Astrocyte (in vitro differentiated cells and primary cell): ENCODE results near the gene DOCK10. TPM values are rescaled to one million over a fixed set of nuclear protein-coding genes. Genes with fewer than 3 reads are reported as not detected.

ENCODE experiments used
- DNase-seq: peaks from one replicate; pipeline ENCODE4 v3.0.0-alpha.2; 2010; ENCODE audit warnings: low read depth
- FAIRE-seq: peaks from 2 replicates; lab custom pipeline; 2011; peaks lifted over from hg19 to GRCh38; lab: Jason Lieb, UNC
- H2AFZ ChIP-seq: 2 replicates; pipeline ENCODE4 v1.6.0; 2012; ENCODE audit warnings: low read depth, low read length, inconsistent platforms
- H3K27ac ChIP-seq: 2 replicates; pipeline ENCODE4 v1.5.1; 2011; ENCODE audit warnings: low read depth, low read length, inconsistent platforms
- H3K27me3 ChIP-seq: 2 replicates; pipeline ENCODE4 v1.6.0; 2011; ENCODE audit warnings: low read length, inconsistent platforms; ENCODE audit not compliant: insufficient read depth
- H3K36me3 ChIP-seq: 2 replicates; pipeline ENCODE4 v1.5.1; 2011; ENCODE audit warnings: low read length, inconsistent platforms; ENCODE audit not compliant: insufficient read depth
- H3K4me1 ChIP-seq: 2 replicates; pipeline ENCODE4 v1.5.1; 2011; ENCODE audit warnings: low read length, inconsistent platforms; ENCODE audit not compliant: insufficient read depth
- H3K4me2 ChIP-seq: 2 replicates; pipeline ENCODE4 v1.6.0; 2012; ENCODE audit warnings: low read length, inconsistent platforms
- H3K4me3 ChIP-seq: 2 replicates; pipeline ENCODE4 v1.5.1; 2011; ENCODE audit warnings: low read depth, mild to moderate bottlenecking, low read length, inconsistent platforms; ENCODE audit not compliant: insufficient read depth
- H3K79me2 ChIP-seq: 2 replicates; pipeline ENCODE4 v1.6.0; 2012; ENCODE audit warnings: mild to moderate bottlenecking, low read length, inconsistent platforms; ENCODE audit not compliant: insufficient read depth
- H3K9ac ChIP-seq: 2 replicates; pipeline ENCODE4 v1.6.0; 2012; ENCODE audit warnings: mild to moderate bottlenecking, low read length, inconsistent platforms
- H3K9me3 ChIP-seq: 2 replicates; pipeline ENCODE4 v1.5.1; 2012; ENCODE audit warnings: low read depth, mild to moderate bottlenecking, low read length, inconsistent platforms; ENCODE audit not compliant: insufficient read depth
- H4K20me1 ChIP-seq: 2 replicates; pipeline ENCODE4 v1.6.0; 2012; ENCODE audit warnings: low read length, inconsistent platforms; ENCODE audit not compliant: insufficient read depth
- H3K27ac Mint-ChIP-seq: one replicate; pipeline ENCODE4 v1.8.0; 2021; ENCODE audit warnings: mild to moderate bottlenecking, mixed read lengths; ENCODE audit not compliant: unreplicated experiment
- H3K27me3 Mint-ChIP-seq: one replicate; pipeline ENCODE4 v1.8.0; 2021; ENCODE audit warnings: low read depth, mixed read lengths; ENCODE audit not compliant: unreplicated experiment
- H3K36me3 Mint-ChIP-seq: one replicate; pipeline ENCODE4 v1.8.0; 2021; ENCODE audit warnings: low read depth, mixed read lengths; ENCODE audit not compliant: unreplicated experiment
- H3K4me1 Mint-ChIP-seq: one replicate; pipeline ENCODE4 v1.8.0; 2021; ENCODE audit warnings: low read depth, mixed read lengths; ENCODE audit not compliant: unreplicated experiment
- H3K4me3 Mint-ChIP-seq: one replicate; pipeline ENCODE4 v1.8.0; 2021; ENCODE audit warnings: mild to moderate bottlenecking, moderate library complexity, mixed read lengths; ENCODE audit not compliant: unreplicated experiment
- H3K9me3 Mint-ChIP-seq: one replicate; pipeline ENCODE4 v1.8.0; 2021; ENCODE audit warnings: mild to moderate bottlenecking, mixed read lengths; ENCODE audit not compliant: unreplicated experiment
- EZH2 ChIP-seq: IDR thresholded peaks from 2 replicates; pipeline ENCODE4 v1.6.1; 2012; ENCODE audit warnings: mild to moderate bottlenecking, low read length, inconsistent platforms; ENCODE audit not compliant: insufficient read depth
- total RNA-seq: library from RNA; stranded (reverse); gene quantifications from 2 replicates; pipeline ENCODE4 v1.2.1, GENCODE V29; 2021
- TF ChIP-seq, protein P1 (sequence below): IDR thresholded peaks from 2 replicates; pipeline ENCODE4 v1.5.1; 2011; ENCODE audit warnings: low read depth, mild to moderate bottlenecking, inconsistent platforms, low read length, moderate library complexity; ENCODE audit not compliant: insufficient read depth

The DOCK10 gene
- total RNA-seq, 1 donor from 2014 or later: 7.7 TPM

DNA sequence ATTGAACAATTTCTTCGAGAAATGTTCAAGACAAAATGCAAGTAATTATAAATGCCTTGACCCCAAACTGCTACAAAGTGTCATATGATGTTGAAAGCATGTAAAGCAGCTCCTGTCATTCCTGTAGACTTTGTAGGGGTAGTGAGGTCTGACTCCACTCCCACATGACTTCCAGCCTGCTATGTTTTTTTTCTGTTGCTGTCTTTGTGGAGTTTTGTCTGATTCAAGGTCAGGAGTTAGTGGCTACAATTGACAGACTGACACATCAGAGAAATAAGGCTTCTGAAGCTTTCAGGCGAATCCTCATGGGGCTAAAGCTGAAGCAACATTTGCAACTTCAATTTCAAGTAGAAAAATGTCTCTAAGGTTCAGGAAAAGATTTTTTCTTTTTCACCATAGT lies 262.2 kb downstream of the DOCK10 start:
- H3K4me3 ChIP-seq: no peak overlapping the region
- H3K4me1 ChIP-seq: no peaks in the 10 kb centered on the region
- no peak overlapping the region for H3K9ac ChIP-seq
- no peak overlapping the region for H3K4me3 Mint-ChIP-seq
- H2AFZ ChIP-seq: no peak overlapping the region
- DNase-seq: no peak
- H3K4me2 ChIP-seq: no peak overlapping the region
- FAIRE-seq: no peak
- peaks cover 22% of the 10 kb centered on the region for H3K4me1 Mint-ChIP-seq
- H3K27me3 Mint-ChIP-seq: no peaks in the 10 kb centered on the region
- no peaks in the 10 kb centered on the region for H3K36me3 Mint-ChIP-seq
- no peak for TF ChIP-seq EZH2
- TF ChIP-seq, protein P1, sequence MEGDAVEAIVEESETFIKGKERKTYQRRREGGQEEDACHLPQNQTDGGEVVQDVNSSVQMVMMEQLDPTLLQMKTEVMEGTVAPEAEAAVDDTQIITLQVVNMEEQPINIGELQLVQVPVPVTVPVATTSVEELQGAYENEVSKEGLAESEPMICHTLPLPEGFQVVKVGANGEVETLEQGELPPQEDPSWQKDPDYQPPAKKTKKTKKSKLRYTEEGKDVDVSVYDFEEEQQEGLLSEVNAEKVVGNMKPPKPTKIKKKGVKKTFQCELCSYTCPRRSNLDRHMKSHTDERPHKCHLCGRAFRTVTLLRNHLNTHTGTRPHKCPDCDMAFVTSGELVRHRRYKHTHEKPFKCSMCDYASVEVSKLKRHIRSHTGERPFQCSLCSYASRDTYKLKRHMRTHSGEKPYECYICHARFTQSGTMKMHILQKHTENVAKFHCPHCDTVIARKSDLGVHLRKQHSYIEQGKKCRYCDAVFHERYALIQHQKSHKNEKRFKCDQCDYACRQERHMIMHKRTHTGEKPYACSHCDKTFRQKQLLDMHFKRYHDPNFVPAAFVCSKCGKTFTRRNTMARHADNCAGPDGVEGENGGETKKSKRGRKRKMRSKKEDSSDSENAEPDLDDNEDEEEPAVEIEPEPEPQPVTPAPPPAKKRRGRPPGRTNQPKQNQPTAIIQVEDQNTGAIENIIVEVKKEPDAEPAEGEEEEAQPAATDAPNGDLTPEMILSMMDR: no peak
- no peak overlapping the region for H3K27ac ChIP-seq
- peak overlapping the region; percentile 86 for H3K27ac Mint-ChIP-seq
- peaks cover under 1% of the 10 kb centered on the region for H3K36me3 ChIP-seq
- H3K9me3 Mint-ChIP-seq: no peaks in the 10 kb centered on the region
- H4K20me1 ChIP-seq: no peaks in the 10 kb centered on the region
- no peaks in the 10 kb centered on the region for H3K27me3 ChIP-seq
- H3K9me3 ChIP-seq: no peaks in the 10 kb centered on the region
- no peaks in the 10 kb centered on the region for H3K79me2 ChIP-seq

DNA sequence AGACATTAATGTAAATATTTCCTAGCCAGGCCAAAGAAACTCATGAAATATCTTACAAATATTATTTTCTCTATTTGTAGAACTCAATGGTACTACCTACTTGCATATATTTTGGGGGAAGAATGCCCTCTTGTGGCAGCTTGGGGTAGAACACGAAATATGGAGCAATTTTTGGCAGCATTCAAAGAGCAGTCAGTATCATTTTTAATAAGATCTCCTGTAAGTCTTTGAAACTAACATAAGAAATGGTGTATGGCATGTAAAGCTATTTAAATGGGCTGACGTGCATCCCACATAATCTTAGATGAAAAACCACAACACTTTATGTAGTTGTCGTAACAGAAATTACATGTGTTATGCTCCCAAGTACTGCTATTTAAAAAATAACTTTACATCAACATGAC lies 263.8 kb downstream of the DOCK10 start:
- Histone ChIP-seq H3K79me2 (no peaks in the 10 kb centered on the region), H4K20me1 (no peaks in the 10 kb centered on the region), H3K4me2 (no peak overlapping the region), H3K27ac (no peak overlapping the region), H2AFZ (no peak overlapping the region), H3K4me3 (no peak overlapping the region), H3K4me1 (no peaks in the 10 kb centered on the region), H3K27me3 (no peaks in the 10 kb centered on the region), H3K36me3 (peaks cover 13% of the 10 kb centered on the region), H3K9ac (no peak overlapping the region), H3K9me3 (no peaks in the 10 kb centered on the region)
- no peak overlapping the region for H3K4me3 Mint-ChIP-seq
- H3K27ac Mint-ChIP-seq: no peak overlapping the region
- peaks cover 19% of the 10 kb centered on the region for H3K4me1 Mint-ChIP-seq
- FAIRE-seq (no peak), DNase-seq (peak; percentile 29)
- no peaks in the 10 kb centered on the region for H3K36me3 Mint-ChIP-seq
- peaks cover 2% of the 10 kb centered on the region for H3K9me3 Mint-ChIP-seq
- TF ChIP-seq, protein P1: peak; percentile 92
- no peak for TF ChIP-seq EZH2
- peaks cover 3% of the 10 kb centered on the region for H3K27me3 Mint-ChIP-seq

DNA sequence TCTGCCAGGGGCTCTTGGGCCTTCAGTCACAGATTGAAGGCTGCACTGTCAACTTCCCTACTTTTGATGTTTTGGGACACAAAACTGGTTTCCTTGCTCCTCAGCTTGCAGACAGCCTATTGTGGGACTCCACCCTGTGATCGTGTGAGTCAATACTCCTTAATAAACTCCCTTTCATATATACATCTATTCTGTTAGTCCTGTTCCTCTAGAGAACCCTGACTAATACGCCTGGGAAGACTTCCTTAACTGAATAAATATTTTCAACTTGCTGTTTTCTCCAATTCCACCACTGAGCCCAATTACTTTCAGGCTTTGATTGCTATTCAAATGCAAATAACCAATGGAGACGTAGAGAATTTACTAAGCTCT lies 264.7 kb downstream of the DOCK10 start:
- Histone ChIP-seq H3K9ac (no peak overlapping the region), H3K4me3 (no peak overlapping the region), H3K4me1 (no peaks in the 10 kb centered on the region), H2AFZ (no peak overlapping the region), H3K9me3 (no peaks in the 10 kb centered on the region), H3K36me3 (peaks cover 21% of the 10 kb centered on the region), H3K27me3 (no peaks in the 10 kb centered on the region), H3K79me2 (no peaks in the 10 kb centered on the region), H4K20me1 (no peaks in the 10 kb centered on the region), H3K27ac (no peak overlapping the region), H3K4me2 (no peak overlapping the region)
- Mint-ChIP-seq H3K4me3 (no peak overlapping the region), H3K36me3 (no peaks in the 10 kb centered on the region), H3K9me3 (peaks cover 2% of the 10 kb centered on the region), H3K27ac (no peak overlapping the region), H3K27me3 (peaks cover 3% of the 10 kb centered on the region), H3K4me1 (peaks cover 17% of the 10 kb centered on the region)
- no peak for DNase-seq
- no peak for FAIRE-seq
- TF ChIP-seq, protein P1: no peak
- no peak for TF ChIP-seq EZH2
